Activated gamma-delta T cell treated with Interleukin-2 at 50 U/mL for 16 hours (primary cell): Measurements from ENCODE around the gene ADARB1.

Experiments used
- DNase-seq: peaks from one replicate; pipeline ENCODE4 v3.0.0-alpha.2; 2020

Gene ADARB1

GRCh38 chr21:45056296-45056904, 18.0 kb upstream of the ADARB1 start:
- DNase-seq, result no peak

- no peak for DNase-seq
Measured at GRCh38 chr21:45056917-45057560, 17.3 kb upstream of the ADARB1 start.

DNA sequence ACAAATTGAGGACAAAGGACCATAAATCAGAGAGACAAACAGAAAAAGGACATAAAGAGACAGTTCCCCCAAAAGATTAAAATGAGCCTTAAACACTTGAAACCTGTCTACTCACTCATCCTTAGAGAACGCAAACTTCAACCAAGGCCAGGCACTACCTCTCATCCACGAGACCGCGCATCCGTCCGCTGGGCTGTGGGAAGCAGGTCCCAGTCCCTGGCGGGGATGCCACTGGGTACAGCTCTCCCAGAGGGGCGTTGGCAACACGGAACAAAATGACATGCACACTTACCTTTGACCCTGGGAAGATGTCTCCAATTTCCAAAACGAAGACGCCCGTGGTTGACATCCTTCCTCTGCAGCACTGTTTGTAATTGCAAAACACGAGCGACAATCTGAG, 16.5 kb upstream of the ADARB1 start:
- no peak for DNase-seq

DNA sequence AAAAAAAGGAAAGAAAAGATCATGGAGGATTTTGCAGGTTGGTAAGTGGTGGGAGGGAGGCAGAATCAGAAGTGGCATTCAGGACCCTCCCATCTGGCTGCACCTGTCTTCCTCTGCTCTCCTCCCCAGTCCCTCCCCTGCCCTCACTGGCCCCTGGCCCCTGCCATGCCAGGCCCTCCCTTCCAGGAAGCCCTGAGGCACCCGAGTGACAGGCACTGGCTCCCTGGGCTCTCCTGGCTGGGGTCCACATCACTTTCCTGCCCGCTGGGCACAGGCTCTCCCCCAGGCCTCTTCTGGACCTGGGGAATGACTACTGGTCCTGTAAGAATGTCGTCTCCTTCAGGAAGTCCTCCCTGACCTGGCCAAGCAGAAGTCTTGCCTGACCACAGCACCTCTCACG, 15.3 kb upstream of the ADARB1 start:
- no peak for DNase-seq

GRCh38 chr21:45060089-45060488, 14.3 kb upstream of the ADARB1 start:
- no peak for DNase-seq

- DNase-seq, result no peak
Measured at GRCh38 chr21:45060675-45061311, 13.6 kb upstream of the ADARB1 start.

- no peak for DNase-seq
Measured at GRCh38 chr21:45064091-45064490, 10.3 kb upstream of the ADARB1 start.

DNA sequence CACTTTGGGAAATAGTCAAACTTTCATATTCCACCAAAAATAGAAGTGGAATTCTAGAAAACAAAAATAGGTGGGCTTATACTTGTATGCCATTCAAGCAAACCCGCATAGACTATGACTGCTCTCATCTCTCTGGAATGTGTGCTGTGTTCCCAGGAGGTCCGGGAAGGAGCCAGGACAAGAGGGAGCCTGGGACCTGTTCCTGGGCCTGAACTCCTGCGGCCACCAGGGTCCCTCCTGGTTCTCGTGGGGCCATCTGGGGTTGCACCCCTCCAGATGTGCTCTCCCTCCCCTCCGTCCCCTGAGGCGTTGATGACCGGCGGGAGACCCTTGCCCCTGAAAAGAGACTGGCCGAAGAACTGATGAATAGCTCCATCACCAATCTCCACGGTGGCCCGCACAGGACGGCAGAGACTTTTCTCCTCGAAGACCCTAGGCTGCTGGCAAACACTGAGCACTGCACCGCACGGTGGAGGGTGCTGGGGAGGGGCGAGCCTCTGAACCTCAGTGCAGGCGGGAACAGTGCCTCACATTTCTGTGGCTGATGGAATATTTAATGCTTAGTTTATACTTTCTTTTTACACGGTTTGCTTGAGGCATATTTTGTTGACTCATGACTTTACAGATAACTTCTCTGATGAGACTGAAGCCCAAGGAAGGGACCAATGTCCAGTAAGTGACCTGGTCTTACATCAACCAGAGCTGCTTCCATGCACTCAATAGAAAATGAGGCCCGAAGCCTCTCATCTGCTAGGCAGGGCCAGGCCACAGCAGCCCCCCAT, 9.6 kb upstream of the ADARB1 start:
- no peak for DNase-seq

DNA sequence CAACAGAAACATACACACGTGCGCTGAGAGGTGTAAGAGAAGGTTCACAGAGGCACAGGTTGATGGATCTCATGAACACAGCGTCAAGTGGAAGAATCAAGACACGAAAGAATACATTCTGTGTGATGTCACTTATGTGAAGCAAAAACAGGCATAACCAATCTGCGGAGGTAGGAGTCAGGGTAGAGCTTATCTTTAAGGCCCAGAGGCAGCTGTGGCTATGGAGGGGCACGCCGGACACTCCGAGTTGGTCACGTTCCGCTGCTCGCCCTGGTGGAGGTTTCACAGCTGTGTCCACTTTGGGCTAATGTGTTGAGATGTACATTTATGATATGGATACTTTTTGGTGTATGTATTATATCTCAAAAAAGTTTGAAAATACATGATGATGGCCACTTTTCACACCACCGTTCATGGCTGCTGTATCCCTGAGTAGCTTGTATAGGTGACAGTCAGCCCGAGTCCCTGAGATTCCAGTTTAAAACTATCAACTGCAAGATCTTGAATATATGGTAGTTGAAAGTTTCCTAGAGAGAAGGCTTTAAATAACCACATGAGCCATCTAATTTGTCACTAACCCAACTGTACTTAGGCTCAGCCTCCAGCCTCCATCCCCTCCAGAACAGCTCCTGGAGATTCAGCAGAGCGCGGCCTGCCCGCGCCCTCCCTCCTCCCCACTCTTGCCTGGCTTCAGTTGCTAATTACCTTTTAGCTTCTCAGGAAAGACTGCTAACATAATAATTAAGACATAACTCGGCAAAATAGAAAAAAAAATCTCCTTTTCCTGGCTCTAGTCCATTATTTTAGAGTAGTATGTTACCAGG, 6.7 kb upstream of the ADARB1 start:
- DNase-seq, result no peak

GRCh38 chr21:45069085-45069484, 5.3 kb upstream of the ADARB1 start:
- DNase-seq, result no peak

- DNase-seq, result no peak
Measured at GRCh38 chr21:45069711-45070110, 4.7 kb upstream of the ADARB1 start.

DNA sequence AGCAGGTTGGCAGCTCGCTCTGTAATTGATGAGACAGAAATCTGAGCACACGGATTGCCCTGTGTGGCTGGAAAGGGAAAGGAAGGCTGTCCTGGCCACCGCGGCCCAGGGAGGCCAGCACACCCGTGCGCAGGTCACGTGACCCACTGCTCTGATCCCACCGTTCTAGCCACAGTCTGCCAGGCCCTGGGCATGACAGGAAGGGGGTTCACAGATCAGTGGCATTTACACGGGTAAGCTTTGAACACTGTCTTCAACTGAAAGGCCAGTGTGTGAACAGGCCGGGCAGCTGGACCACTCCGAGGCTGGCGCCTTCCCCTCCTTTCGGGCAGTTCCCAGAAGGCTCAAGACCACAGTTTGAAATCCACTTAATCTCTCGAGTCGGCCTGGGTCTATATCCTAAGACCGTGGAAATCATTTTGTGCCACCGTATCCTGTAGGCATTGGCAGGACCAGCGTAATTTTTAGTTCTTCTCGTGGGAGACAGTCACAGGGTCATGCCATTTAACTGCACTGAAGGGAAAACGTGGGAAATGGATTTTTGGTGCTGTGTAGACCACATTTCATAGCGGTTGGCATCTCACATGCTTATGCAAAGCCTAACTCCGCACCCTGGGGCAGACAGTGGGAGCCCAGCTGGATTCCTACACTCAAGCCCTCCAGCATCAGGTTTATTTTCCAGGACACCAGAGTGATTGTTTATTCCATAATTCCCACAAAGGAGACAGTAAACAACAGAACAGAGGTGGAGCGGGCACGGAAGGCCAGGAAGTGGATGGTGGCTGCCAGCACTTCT, 3.1 kb upstream of the ADARB1 start:
- no peak for DNase-seq

DNA sequence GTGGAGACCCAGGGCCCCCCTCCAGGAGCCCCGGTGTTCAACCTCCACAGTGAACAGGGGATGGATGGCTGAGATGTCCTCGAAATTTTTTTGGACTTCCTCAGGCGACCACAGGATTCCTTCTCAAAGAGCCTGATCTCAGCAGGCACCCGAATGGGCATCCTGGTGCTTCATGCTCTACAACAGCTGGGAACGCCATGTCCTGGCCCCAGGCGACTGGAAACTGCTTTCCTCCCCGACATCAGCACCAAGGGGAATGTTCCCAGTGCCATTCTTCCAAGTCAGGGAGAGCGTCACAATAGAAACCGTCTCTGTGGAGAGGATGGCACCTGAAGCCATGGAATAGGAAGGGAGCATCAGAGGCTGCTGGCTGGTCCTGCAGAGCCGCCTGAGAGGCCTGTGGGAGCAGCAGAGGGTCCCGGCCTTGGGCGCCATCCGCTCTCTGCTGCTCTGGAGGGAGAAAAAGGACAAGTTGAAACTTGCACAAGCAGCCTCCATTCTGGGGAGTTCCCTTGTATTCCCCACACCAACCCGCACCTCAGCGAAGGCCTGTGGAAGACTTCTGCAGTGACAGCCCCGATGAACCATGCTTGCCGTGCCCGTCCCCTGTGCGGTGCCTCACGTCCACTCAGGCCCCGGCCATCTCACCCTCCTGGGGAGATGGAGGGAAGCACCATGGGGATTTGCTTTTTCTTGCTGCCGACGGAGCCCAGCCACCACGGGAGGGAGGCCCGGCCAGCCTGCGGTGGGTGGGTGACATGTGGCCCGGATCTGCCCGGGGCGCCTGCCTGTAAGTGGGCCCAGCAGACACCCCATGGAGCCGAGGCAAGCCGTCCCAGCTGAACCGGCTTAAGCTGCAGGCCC, 2.3 kb upstream of the ADARB1 start:
- DNase-seq, result no peak

GRCh38 chr21:45072738-45073300, 1.6 kb upstream of the ADARB1 start:
- DNase-seq, result no peak

DNA sequence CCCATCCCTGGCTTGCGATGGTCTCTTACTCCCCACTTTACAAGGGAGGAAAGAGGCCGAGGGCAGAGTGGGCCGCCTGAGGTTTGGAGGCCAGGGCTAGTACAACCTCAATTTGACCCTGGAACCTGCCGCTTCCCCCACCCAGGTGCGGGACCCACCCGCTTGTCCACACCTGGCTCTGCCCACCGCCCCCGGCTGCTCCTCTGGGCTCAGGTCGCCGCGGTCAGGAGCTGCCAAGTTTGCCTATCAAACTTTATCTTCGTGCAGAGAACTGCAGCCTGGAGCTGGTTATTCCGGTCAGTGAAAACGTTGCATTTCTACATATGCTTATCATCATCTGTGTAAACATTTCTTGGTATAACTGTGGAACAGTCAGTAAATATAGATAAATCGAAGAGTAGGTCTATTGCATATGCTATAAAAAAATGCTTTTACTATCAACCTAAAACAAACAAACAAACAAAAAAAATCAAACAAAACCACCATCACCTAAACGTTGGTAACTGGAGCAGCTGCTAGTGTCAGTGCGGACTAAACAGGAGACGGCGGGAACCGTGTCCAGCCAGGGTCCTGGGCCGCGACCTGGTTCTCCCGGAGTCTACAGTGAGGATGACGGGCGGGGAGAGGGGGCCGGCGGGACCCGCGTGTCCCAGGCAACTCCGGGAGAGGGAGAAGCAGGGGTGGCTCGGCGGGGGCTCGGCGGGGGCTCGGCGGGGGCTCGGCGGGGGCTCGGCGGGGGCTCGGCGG, 906 bp upstream of the ADARB1 start:
- DNase-seq, result no peak

- no peak for DNase-seq
Measured at GRCh38 chr21:45074818-45075595, 627 bp downstream of the ADARB1 start.

DNA sequence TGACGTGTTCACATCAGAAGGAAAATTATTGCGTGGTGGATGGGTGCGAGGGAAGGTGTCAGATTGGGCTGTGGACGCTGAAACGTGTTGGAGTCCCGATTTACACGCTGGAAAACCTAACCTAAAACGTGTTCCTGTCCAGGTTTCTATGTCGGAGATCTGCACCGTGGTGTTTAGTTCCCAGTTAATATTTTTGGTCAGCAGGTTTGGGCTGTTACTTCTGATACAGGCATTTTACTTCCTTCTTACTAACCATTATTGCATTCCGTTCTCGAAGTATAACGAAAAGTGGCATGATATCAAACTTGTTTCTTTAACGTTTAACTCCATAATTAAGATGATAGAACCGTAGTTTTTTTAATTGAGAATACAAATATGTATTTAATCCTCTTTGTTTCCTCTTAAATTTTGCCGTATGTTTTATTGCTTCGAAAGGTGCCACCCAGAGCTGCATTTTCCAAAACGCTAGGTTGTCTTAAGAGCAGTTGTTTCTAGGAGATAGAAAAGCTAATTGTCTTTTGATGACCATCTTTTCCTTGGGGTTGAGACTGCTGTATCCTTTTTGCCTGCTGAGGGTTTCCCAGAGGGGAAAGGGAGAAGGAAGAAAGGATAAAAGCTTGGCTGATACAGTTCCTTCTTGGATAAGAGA, 1.3 kb downstream of the ADARB1 start:
- DNase-seq, result no peak

DNA sequence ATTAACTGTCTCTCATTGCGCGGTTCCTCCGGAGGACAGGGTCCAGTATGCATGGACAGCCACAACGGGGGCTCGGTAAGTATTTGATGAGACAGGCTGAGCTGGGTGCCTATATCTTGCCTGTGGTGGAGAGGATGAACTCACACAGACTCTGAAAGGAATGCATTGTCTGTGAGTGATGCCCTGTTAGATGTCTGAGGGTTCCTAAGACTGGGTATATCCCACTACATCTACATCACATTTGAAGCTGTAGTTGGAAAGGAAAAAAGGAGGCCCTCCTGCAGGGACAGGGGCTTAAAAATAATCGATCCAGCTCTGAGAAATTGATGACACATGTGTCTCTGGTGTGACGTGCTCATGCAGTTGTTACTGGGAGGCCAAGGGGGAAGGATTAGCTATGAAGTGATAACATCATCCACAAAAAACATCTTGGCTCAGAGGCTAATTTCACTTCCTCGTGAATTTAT, 1.9 kb downstream of the ADARB1 start:
- no peak for DNase-seq
